Uterus (tissue), 4 donors: ENCODE results near the gene ZNF530. TPM values are rescaled to one million over a fixed set of nuclear protein-coding genes. Genes with fewer than 3 reads are reported as not detected.

ENCODE experiments used
- DNase-seq, 2 donors: peaks; one replicate each; pipeline ENCODE4 v3.0.0-alpha.2; 2019 to 2020
- H3K27ac ChIP-seq, 2 donors: fragments of 200-600 bp; sonication (generic); 1 replicate in 1 of 2; 2 replicates in 1 of 2; pipeline ENCODE4 v1.5.1; 2016 to 2018
- H3K27me3 ChIP-seq, 2 donors: fragments of 200-600 bp; sonication (generic); one replicate each; pipeline ENCODE4 v1.5.1; 2018 to 2019; ENCODE audit warnings: control low read depth in 1 of 2
- H3K36me3 ChIP-seq, 2 donors: fragments of 200-600 bp; sonication (generic); one replicate each; pipeline ENCODE4 v1.5.1; 2019; ENCODE audit warnings: control low read depth in 1 of 2
- H3K4me1 ChIP-seq, 2 donors: fragments of 200-600 bp; sonication (generic); one replicate each; pipeline ENCODE4 v1.5.1; 2018 to 2019; ENCODE audit warnings: control low read depth in 1 of 2
- H3K4me3 ChIP-seq, 2 donors: fragments of 200-600 bp; sonication (generic); 1 replicate in 1 of 2; 2 replicates in 1 of 2; pipeline ENCODE4 v1.5.1; 2018 to 2019; ENCODE audit warnings: mild to moderate bottlenecking in 1 of 2
- H3K9me3 ChIP-seq, 2 donors: fragments of 200-600 bp; sonication (generic); one replicate each; pipeline ENCODE4 v1.5.1; 2019; ENCODE audit warnings: control low read depth in 1 of 2
- POLR2A ChIP-seq, 2 donors: fragments of 450-650 bp; IDR thresholded peaks; one replicate each; pipeline ENCODE4 v1.6.1; 2016; ENCODE audit warnings: antibody characterized with exemption in 2 of 2, mild to moderate bottlenecking in 1 of 2, moderate library complexity in 1 of 2
- intact Hi-C: fragments of 100-400 bp; cut with DNase I; formaldehyde crosslinking; loops from one replicate; pipeline ENCODE4 v1.15.1; 2023; ENCODE audit warnings: low total_unique reads
- total RNA-seq, 4 donors: library from RNA; depleted of rRNA in 3 of 4; stranded (reverse); fragments of >200 nt in 3 of 4; gene quantifications; one replicate each; pipeline versions ENCODE4 v1.1.0 to v1.2.4, GENCODE V29; 2014 to 2023
- TF ChIP-seq, protein P1 (sequence below), 4 experiments: fragments of 200-600 bp in 2 of 4; fragments of 450-650 bp in 2 of 4; sonication (generic) in 2 of 4; IDR thresholded peaks; one replicate each; pipeline ENCODE4 v1.5.1; 2016 to 2019; ENCODE audit warnings: antibody characterized with exemption in 4 of 4, mild to moderate bottlenecking in 2 of 4, moderate library complexity in 1 of 4
- donor health status: DM: yes; HTN: yes; CAD: no.

Gene ZNF530
- 10 to 100 TPM in 1 of 4 donors, 1 to 10 TPM in 2, under 1 TPM in 1; 0.29 to 33.0 (median 4.7) TPM for total RNA-seq

DNA sequence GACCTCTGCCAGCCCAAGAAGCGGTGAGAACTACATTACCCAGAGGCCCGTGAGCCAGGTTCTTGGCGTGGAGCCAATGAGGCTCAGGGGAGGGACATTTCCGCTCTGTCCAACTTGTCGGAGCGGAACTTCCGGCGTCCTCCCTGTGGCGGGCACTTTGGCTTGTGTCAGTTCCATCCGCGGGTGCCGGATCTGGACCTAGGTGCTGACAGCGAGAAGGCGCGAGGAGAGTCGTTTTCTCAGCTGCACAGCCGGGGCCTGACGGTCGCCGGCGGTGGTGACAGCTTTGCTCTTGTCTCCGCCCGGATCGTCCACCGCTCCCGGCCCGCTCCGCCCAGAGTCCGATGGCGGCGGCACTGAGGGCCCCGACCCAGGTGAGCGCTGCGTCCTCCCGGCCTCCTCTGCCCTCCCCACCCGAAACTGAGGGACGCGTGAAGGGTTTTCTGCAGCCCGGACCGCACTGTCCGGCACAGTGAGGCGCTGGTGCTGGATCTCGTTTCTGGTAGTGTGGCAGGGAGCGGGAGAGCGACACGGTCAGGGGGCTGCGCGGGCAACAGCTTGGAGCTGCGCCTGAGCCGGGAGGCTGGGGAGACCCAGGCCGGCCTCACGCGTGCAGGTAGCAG, at the start of gene ZNF530:
Gene ZNF530, plus strand, starts transcription at position 125 of the 623 bp plus-strand sequence. CDS start 4,461 bp downstream, outside the sequence.
- Histone ChIP-seq H3K9me3 (peaks cover 0 to 24% of the 10 kb centered on the region in 2 donors), H3K27ac (no peak within 1 kb of the TSS), H3K4me1 (no peaks in the 10 kb centered on the region), H3K4me3 (peak within 1 kb of the TSS; percentile 57 to 60), H3K36me3 (no peaks in the 10 kb centered on the region), H3K27me3 (no peaks in the 10 kb centered on the region)
- DNase-seq = peak; percentile 89 to 90
- TF ChIP-seq, protein P1, sequence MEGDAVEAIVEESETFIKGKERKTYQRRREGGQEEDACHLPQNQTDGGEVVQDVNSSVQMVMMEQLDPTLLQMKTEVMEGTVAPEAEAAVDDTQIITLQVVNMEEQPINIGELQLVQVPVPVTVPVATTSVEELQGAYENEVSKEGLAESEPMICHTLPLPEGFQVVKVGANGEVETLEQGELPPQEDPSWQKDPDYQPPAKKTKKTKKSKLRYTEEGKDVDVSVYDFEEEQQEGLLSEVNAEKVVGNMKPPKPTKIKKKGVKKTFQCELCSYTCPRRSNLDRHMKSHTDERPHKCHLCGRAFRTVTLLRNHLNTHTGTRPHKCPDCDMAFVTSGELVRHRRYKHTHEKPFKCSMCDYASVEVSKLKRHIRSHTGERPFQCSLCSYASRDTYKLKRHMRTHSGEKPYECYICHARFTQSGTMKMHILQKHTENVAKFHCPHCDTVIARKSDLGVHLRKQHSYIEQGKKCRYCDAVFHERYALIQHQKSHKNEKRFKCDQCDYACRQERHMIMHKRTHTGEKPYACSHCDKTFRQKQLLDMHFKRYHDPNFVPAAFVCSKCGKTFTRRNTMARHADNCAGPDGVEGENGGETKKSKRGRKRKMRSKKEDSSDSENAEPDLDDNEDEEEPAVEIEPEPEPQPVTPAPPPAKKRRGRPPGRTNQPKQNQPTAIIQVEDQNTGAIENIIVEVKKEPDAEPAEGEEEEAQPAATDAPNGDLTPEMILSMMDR (IDR thresholded peaks at IDR 0.05) = peak in 1 of 4 experiments; percentile 4
- TF ChIP-seq POLR2A (IDR thresholded peaks at IDR 0.05) = no peak
- intact Hi-C loops = no loop called here

DNA sequence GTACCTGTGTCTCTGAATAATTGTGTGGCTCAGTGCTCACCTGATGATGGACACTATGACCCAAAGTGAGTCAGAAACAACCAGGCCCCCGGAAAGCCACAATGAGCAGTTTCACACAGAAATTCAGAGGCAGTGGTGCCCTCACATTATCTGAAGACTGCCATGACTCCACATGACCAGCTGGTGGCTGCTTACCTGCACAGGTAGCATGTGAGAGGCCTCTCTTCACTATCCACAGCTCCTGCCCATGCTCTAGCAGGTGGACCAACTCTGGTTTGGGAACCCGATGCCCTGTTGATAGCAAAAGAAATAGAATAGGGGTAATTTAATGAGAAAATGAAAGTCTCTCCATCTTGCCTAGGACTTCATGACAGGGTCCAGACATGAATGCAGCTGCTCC, 47.3 kb upstream of the ZNF530 start:
- Histone ChIP-seq H3K4me1 (no peaks in the 10 kb centered on the region), H3K36me3 (no peaks in the 10 kb centered on the region), H3K27me3 (no peaks in the 10 kb centered on the region), H3K4me3 (no peak overlapping the region), H3K27ac (no peak overlapping the region), H3K9me3 (peaks cover 0 to 89% of the 10 kb centered on the region in 2 donors)
- intact Hi-C loops = no loop called here
- DNase-seq = no peak
- TF ChIP-seq, protein P1 (IDR thresholded peaks at IDR 0.05) = no peak
- no peak for TF ChIP-seq POLR2A (IDR thresholded peaks at IDR 0.05)

DNA sequence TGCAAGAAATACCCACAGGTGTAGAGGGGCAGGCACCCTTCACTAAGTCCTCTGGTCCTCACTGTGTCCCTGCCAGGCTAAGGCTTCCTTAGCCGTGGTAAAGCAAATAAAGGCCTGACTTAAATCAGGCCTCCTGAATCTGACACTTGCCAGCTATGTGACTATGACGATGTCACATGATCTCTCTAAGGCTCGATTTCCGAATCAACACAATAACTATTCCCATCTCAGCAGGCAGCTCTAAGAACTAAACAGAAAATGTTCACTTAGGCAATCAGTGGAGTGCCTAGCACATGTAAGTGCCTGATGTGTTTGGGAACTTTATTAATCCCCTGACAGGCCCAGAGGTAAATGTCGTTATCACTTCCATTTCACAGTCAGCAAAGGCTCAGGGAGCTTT, 42.0 kb upstream of the ZNF530 start:
- intact Hi-C loops = no loop called here
- Histone ChIP-seq H3K4me1 (no peaks in the 10 kb centered on the region), H3K9me3 (peaks cover 0 to 38% of the 10 kb centered on the region in 2 donors), H3K36me3 (no peaks in the 10 kb centered on the region), H3K27ac (no peak overlapping the region), H3K27me3 (no peaks in the 10 kb centered on the region), H3K4me3 (no peak overlapping the region)
- no peak for DNase-seq
- TF ChIP-seq POLR2A (IDR thresholded peaks at IDR 0.05) = no peak
- TF ChIP-seq, protein P1 (IDR thresholded peaks at IDR 0.05) = no peak

DNA sequence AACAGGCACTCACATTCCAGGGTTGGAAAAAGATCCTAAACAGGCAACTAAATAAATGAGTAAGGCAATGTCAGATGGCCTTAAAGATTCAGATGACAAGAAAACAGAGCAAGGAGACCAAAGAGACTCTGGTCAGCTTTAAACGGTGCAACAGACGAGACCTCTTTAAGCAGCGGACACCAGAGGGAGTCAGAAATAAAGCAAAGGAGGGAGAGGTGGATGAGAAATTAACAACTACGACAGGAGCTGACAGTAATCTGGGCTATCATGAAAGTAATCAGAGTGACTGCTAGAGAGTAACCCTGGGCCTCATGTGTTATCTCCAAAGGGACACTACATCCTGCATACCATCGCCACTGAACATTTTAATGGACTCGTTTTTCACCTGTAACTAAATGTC, 41.2 kb upstream of the ZNF530 start:
- Histone ChIP-seq H3K27me3 (no peaks in the 10 kb centered on the region), H3K9me3 (peaks cover 0 to 32% of the 10 kb centered on the region in 2 donors)
- TF ChIP-seq, protein P1 (IDR thresholded peaks at IDR 0.05) = no peak
- TF ChIP-seq POLR2A (IDR thresholded peaks at IDR 0.05) = no peak

DNA sequence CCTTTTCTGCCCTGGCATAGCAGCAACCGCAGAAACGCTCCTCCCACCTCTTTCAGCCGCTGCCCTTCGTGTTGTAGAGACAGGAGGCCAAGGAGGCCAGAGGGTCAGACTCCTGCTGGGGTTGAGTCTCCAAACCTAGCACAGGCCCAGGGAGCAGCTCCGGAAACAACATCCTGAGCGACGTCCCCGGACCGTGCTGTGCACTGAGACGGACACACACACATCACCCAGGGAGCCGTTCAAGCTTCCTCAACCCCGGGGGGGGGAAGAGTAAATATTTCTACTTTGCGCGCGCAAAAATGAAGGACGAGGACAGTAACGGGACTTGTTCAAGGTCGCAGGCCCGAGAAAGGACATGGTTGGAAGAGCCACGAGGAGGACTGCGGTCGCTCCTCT, 40.7 kb upstream of the ZNF530 start:
- Histone ChIP-seq H3K27me3 (no peaks in the 10 kb centered on the region), H3K9me3 (peaks cover 0 to 27% of the 10 kb centered on the region in 2 donors)

More for the DNA sequence above, 41.2 kb upstream of the ZNF530 start:
- intact Hi-C loops = no loop called here
- peak overlapping the region; percentile 63 to 95 for H3K4me3 ChIP-seq
- H3K27ac ChIP-seq = no peak overlapping the region
- DNase-seq = no peak
- no peaks in the 10 kb centered on the region for H3K36me3 ChIP-seq
- H3K4me1 ChIP-seq = no peaks in the 10 kb centered on the region

More for the DNA sequence above, 40.7 kb upstream of the ZNF530 start:
- no peaks in the 10 kb centered on the region for H3K36me3 ChIP-seq
- no peaks in the 10 kb centered on the region for H3K4me1 ChIP-seq
- peak overlapping the region; percentile 53 to 59 for H3K27ac ChIP-seq
- TF ChIP-seq, protein P1 (IDR thresholded peaks at IDR 0.05) = no peak
- no peak for TF ChIP-seq POLR2A (IDR thresholded peaks at IDR 0.05)
- H3K4me3 ChIP-seq = peak overlapping the region; percentile 63 to 95
- intact Hi-C loops = no loop called here
- no peak for DNase-seq
